HG03135 (cell line): Measurements from ENCODE around the gene BLOC1S5.
"Not testable (repeated sequence)": the region's sequence is repeated elsewhere in the genome, so short reads cannot be mapped to it uniquely, and the experiment has no call there.

ENCODE experiments used
- ATAC-seq: cut with Tn5 transposase; IDR thresholded peaks from one replicate; pipeline ENCODE4 v1.9.1; 2021; ENCODE audit warnings: mild to moderate bottlenecking, moderate library complexity; ENCODE audit not compliant: unreplicated experiment

The BLOC1S5 gene

DNA sequence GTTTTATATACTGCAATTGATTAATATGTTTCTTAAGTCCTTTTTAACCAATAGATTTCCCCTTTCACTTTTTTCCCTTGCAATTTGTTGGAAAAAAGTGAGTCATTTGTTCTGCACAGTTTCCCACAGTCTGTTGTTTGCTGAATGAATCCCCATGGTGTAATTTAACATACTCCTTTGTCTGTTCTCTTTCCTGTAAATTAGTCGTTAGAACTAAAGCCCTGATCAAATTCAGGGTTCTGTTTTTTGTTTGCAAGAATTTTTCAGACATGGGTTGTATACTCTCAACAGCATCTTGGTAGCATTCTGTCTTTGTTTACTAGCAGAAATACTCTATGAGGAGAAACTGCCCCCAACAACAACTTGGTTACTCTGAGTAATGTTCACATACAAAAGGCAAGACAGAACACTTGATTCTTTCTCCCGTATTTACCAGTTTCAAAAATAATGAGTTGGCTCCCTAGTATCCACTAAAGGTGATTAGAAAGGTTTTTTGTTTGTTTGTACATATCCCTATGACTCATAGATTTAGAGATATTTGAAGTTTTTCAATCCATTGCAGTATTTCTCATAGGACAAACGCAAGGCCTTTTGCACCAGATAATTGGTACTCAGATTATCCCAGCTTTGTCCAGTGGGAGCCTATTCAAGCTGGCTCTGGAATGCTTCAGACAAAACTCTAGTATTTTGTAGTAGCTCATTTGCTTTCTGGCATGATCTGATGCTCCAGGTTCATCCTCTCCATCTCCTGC lies 16.5 kb downstream of the BLOC1S5 start:
- ATAC-seq, result no peak

DNA sequence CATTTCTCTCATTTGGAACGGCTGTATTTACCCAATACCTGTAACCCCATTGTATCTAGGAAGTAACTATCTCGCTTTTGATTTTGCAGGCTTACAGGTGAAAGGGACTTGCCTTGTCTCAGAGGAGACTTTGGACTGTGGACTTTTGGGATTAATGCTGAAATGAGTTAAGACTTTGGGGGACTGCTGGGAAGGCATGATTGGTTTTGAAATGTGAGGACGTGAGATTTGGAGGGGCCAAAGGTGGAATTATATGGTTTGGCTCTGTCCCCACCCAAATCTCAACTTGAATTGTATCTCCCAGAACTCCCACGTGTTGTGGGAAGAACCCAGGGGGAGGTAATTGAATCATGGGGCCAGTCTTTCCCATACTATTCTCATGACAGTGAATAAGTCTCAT lies 18.4 kb downstream of the BLOC1S5 start:
- not testable (repeated sequence) for ATAC-seq

DNA sequence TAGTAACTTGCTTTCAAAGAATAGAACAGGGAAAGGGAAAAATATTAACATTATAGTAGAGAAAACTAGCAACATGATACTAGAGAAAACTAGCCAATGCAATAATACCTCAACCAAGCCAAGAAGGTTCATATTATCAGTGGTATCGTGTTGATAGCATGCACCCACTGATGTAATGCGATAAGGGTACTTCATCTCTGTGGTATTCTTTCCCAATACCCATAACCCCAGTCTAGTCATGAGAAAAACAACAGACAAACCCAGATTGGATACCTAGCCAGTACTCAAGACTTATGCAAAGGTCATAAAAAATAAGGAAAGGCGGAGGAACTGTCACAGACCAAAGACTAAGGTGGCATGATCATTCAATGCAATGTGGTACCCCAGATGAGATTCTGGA lies 21.0 kb downstream of the BLOC1S5 start:
- no peak for ATAC-seq

DNA sequence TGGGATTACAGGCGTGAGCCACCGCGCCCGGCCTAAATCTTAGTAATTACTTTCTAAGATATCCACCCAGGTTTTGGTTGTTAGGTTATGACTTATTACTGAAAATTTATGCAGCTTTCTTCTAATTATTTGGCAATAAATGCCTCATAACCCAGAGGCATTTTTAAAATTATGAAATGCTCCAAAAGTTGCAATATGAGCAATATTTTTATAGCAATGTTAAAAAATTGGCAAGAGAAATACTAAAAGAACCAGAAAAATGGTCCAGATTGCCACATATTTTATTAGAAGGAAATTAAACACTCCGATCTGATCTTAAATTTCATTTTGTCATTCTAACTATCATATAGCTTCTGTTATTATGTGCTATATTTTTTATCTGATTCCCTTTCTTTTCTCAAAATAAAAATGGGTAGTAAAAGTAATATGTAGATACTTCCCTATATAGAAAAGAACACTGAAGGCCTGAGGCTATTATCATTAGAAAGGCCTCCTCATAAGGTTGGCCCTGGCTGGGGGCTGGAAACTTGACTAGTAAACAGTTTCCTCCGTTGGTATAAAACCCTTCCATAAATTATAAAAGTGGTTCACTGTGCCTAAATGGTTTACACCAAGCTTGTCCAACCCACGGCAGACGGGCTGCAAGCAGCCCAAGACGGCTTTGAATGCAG lies 22.1 kb downstream of the BLOC1S5 start:
- ATAC-seq, result no peak

DNA sequence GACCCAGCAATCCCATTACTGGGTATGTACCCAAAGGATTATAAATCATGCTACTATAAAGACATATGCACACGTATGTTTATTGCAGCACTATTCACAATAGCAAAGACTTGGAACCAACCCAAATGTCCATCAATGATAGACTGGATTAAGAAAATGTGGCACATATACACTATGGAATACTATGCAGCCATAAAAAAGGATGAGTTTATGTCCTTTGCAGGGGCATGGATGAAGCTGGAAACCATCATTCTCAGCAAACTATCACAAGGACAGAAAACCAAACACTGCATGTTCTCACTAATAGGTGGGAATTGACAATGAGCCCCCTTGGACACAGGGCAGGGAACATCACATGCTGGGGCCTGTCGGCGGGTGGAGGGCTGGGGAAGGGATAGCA lies 30.1 kb downstream of the BLOC1S5 start:
- ATAC-seq, result not testable (repeated sequence)

DNA sequence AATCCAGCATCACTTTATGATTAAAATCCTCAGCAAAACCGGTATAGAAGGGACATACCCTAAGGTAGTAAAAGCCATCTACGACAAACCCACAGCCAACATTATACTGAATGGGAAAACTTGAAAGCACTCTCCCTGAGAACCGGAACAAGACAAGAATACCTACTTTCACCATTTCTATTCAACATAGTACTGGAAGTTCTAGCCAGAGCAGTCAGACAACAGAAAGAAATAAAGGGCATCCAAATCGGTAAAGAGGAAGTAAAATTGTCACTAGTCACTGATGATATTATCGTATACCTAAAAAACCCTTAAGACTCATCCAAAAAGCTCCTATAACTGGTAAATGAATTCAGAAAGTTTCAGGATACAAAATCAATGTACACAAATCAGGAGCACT lies 33.3 kb downstream of the BLOC1S5 start:
- ATAC-seq, result no peak

DNA sequence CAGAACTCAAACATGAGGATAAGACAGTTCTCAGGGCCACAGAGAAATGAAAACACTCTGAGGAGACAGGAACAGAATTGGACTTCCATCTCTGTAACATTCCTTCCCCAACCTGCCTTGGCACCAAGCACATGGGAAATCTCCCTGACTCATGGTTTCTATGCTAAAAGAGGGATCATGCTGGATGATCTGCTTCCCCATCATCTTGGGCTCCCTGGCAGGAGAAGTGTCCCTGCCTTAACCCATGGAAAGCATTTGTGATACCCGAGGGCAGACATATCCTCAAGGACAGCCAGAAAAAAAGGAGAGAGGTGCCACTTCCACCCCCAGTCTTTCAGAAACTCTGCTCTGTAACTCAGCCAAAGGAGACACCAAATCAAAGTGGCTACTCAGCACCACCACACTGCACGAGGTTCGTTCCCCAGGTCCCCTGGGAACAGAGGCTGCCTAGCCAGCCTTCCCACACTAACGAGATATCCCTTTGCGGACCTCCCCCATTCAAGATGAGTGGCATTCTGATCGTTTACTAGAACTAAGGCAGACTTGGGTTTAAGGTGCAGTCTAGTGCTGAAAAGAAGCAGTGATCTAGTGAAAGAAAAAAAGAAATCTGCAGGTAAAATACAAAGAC lies 34.8 kb downstream of the BLOC1S5 start:
- no peak for ATAC-seq

DNA sequence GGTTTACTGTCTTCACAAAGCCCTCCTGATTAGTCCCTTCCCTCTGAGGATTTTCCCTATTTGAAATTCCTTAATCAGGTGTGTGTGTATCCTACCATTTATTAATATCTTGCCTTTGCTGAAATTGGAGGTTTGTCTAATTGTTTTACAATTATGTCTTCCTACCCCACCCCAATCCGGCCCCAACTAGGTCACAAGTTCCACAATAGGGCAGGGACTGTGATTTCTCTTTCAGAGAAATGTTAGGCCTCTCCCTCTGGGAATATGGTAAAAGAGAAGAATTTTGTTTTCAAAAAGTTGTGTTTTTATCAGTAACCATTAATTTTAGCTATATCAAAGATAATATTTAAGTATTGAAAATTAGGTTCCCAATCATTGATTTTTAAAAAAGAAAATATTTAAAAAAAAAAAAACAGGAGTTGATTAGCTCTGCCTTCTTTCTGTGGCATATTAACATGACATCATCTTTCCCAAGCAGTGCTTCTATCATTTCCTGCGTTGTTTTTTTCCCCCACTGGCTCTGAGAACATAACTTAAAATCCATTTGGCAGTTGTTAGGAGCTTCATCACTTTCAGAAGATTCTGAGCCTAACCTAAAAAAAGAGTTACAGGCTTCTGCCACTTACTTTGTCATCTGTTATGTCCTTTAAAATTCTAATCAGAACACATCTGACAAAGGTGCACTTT lies 36.1 kb downstream of the BLOC1S5 start:
- no peak for ATAC-seq

DNA sequence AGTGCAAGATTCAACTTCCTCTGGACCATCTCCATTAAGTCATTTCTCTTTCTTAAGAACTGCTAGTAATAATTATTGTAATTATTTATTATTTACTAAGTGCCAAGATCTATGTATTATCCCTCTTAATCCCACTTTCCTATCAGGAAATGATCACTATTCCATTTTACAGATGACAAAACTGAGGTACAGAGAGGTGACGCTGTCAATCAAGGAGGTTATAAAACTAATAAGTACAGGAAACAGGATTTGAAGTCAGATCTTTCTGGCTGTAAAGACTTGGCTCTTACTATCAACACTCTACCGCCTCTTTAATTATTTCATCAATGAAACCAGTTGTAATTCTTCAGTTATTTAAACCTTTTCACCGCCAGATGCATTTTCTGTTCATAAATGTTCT lies 37.4 kb downstream of the BLOC1S5 start:
- ATAC-seq, result no peak

DNA sequence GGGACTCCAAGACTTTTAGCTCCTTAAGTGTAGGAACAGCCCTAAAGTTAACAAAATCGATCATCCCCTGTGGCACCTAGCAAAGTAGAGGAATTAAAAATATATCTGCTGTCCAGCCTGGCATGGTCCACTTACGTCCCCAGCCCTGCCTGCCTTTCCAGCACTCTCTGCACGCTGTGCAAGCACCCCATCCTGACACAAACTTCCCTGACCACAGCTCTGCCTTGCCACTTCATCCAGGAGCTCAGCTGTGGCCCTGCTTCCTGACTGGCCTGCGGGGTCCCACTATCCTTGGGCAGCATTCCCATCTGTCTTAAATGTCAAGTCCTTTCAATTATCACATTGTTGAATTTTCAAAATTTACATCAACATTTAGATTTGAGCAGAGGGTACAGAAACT lies 39.0 kb downstream of the BLOC1S5 start:
- no peak for ATAC-seq

DNA sequence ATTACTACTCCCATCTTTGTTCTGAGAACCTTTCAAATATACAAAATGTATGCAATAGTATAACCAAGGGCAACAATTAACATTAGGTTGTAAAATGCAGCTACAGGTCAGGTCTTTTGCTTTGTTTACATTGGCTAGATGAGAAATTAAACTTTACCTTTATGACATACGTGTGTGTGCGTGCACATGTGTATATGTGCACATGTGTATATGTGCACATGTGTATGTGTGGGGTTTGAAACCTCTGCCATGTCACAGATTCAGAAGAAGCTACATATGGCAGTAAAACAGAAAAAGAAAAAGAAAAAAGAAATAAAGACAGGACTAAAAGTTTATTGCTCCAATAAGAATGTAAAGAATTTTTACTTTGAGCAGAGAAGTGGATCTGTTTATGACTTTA lies 40.6 kb downstream of the BLOC1S5 start:
- ATAC-seq, result no peak

DNA sequence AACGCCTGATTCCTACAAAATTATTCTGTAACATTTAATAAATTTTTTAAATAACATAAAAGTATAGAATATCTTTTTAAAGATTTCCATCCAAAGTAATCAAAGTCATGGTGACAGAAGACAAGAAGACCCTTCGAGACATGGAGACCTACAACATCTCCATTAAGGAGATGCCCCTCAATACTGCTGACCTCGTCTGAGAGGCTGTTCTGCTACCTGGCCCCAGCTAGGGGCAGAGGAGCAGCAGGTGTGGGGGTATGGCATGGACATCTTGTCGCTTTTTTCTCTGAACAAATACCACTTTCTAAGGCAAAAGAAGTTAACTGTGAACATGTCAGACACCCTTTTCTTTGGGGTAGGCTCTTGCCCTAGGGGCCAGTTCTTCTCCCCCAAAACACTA lies 44.1 kb downstream of the BLOC1S5 start:
- ATAC-seq, result no peak

DNA sequence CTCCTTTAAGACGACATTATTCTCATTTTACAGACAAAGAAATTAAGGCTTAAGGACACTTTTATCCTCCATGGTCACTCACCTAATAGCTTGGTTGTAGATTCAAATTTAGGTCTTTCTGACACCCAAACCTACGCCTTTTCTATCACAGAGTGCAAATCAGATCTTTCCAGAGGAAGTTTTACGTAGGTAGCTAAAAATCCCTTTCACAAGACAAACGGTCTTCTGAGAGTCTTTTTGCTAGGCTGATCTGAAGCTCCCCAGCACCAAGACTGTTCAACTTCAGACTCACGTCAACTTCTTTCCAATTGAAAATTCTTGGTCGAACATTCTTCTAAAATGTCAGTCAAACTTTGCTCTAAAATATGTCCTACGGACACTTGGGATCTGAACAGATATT lies 46.5 kb downstream of the BLOC1S5 start:
- no peak for ATAC-seq

DNA sequence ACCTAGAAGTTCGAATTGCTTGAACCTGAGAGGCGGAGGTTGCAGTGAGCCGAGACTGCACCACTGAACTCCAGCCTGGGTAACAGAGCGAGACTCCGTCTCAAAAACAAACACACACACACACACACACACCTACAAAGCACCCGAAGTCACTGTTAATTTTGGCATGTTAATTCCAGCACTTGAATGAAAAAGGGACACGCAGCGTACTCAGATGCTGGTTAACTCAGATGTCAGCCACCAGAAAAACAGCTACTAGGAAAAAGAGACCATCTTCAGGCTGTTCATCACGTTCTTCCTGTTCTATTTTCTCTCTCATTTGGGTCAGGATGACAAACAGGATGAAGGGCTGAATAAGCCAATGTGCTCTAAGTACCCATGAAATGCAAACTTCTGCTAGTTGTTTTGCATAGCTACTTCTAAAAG lies 46.9 kb downstream of the BLOC1S5 start:
- no peak for ATAC-seq

DNA sequence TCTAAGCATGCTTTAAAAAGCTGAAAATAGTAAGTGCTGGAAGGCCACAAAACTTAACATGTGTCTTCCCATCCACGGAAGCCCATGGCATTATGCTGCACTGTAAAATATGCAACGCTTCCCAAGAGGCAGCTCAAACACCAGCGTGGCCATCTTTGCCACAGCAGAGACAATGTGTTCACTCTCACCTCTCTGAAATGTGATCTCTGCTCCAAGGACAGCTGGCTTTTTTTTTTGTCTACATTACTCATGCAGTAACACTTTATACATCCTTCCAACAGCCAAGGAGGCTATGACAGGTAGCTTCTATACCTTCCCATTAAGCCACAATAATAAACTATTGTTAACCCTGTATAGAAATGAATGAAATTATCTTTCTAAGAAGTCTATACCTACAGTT lies 49.2 kb downstream of the BLOC1S5 start:
- no peak for ATAC-seq

DNA sequence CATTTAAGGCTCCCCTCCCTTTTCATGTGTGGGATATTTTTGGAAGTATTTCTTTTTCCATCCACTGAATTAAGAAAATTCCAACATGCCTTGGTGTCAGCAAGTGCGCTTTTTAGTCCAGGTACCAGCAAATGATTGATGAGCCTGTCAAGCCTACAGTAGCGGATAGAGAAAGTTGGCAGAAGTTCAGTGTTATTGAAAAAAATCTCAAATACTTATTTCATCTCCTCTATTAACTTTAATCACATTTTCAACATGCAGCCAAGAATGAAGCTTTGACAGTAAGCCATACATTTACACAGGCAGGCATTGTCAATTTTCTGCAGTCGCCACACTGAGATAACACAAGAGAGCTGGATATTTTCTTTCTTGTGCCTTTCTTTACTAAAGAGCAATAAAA lies 50.4 kb downstream of the BLOC1S5 start:
- no peak for ATAC-seq

DNA sequence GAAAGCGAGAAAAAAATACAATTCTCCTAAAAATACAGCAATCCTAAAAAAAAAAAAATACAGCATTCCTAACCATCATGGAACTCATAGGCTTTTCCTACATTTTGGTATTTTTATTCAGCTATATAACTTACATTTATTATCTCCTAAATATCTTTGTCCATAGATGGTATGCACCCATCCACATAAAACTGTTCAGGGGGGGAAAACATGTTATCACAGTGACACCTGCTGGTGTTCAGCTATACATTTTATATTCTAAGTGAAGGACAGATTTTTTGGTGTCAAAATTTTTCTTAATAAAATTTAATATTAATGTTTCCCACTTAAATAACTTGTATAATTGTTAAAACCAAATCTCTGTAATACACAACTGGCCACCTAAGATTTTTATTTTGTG lies 58.0 kb downstream of the BLOC1S5 start:
- no peak for ATAC-seq

DNA sequence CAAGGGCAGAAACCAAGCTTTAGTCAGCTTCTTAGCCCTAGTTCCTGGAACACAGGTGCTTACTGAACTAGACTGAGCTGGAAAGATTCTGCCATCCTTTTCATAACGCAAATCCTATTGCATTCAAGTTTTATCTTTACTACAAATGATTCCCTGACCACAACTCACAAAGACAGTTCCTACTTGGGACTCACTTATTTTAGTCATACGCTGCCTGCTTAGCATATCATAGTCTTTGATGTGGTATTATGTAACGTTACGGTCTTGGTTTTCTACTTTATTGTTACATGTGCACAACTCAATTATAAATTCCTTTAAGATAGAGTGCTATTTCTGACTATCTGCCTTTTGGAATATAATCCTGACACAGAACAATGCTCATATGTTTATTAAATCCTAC lies 59.1 kb downstream of the BLOC1S5 start:
- no peak for ATAC-seq

DNA sequence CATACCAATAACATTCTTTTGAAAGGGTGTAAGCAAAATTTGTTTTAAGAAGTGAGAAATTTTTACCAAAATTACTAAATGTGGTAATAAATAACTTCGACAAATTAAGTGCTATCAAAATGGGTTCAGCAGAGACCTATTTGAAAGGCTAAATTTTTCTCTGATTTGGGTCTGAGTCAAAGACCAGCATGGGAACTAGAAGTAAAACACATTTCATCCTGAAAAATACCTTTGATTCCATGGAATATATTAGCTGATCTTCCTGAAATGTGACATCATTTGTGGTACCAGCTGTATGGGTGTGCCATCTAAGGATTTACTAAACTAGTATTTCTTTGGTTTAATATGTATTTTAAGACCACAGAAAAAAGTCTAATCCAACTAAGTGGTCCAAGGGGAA lies 63.6 kb downstream of the BLOC1S5 start:
- no peak for ATAC-seq

DNA sequence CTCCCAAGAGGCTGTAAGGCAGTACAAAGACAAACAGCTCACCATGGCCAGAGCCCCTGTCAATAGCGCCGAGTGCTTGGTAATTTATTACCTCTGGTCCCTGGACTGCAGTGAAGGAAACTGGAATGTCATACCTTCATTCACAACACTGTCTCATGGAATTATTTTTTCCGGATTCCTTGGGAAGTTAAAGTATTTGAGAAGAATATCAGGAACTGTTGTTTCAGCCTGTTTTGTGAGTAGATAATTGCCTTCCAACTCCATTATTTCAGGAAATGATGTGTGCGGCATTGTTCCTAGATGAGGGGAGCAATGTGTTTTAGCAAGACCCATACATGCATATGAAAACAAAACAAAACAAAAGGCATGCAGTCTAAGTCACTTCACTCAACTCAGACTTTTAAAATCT lies 64.0 kb downstream of the BLOC1S5 start:
- ATAC-seq, result no peak

DNA sequence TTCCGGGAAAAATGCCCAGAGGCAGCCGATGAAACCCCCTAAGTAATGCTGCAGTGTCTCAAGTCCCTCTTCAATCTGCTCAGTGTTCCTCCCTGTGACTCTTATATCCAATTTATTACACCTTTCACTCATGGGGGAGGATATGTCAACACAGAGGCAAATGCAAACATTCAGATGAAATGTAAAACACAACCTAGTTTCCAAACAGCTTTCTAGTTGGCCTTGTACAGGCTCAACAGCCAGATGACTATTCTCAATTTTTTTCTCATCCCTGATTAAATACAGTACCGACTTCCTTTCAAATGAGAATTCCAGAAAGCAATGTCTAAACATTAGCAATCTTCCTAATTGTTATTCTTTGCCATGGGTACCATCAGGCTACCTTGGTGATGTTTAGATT lies 65.0 kb downstream of the BLOC1S5 start:
- ATAC-seq, result no peak
